ENCODE data around the gene NANOS2.

DNA sequence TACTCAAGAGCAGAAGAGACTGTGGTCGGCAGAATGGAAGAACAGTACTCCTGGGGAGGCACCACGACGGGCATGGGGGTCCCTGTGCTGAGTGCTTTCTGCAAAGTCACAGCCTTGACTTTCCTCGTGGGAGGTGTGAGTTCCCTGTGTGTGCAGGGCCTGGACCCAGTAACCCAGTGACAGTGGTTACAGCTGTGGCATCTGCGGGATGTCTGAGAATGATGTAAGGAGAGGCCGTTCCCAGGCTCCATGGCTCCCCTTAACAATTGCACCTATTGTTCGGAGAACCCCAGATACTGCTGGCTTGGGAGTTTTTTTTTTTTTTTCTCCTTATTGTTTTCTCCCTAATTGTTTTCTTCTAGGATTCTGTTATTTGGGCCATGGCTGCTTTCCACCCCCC lies 5.1 kb upstream of the NANOS2 start:
- TF ChIP-seq ZNF12 (CRISPR knock-in tag; IDR thresholded peaks at IDR 0.05) (no peak), ZNF431 (CRISPR knock-in tag; IDR thresholded peaks at IDR 0.05) (no peak), ZNF436 (CRISPR knock-in tag; IDR thresholded peaks at IDR 0.05) (no peak), MYC (IDR thresholded peaks at IDR 0.05; ENCODE audit: low read depth, low read length) (no peak), MYC (CRISPR knock-in tag; IDR thresholded peaks at IDR 0.05; ENCODE audit: borderline replicate concordance, low read depth) (no peak), POLR2AphosphoS5 (IDR thresholded peaks at IDR 0.05; ENCODE audit: control insufficient read depth, insufficient read depth, low read depth, low read length) (no peak), KLF10 (CRISPR knock-in tag; IDR thresholded peaks at IDR 0.05) (no peak), NFIC (IDR thresholded peaks at IDR 0.05) (no peak), CREB1 (IDR thresholded peaks at IDR 0.05) (no peak), CREB1 (CRISPR knock-in tag; IDR thresholded peaks at IDR 0.05) (no peak)
- TF ChIP-seq, protein P1, sequence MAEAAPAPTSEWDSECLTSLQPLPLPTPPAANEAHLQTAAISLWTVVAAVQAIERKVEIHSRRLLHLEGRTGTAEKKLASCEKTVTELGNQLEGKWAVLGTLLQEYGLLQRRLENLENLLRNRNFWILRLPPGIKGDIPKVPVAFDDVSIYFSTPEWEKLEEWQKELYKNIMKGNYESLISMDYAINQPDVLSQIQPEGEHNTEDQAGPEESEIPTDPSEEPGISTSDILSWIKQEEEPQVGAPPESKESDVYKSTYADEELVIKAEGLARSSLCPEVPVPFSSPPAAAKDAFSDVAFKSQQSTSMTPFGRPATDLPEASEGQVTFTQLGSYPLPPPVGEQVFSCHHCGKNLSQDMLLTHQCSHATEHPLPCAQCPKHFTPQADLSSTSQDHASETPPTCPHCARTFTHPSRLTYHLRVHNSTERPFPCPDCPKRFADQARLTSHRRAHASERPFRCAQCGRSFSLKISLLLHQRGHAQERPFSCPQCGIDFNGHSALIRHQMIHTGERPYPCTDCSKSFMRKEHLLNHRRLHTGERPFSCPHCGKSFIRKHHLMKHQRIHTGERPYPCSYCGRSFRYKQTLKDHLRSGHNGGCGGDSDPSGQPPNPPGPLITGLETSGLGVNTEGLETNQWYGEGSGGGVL (CRISPR knock-in tag; IDR thresholded peaks at IDR 0.05), result no peak
- TF ChIP-seq, protein P2, sequence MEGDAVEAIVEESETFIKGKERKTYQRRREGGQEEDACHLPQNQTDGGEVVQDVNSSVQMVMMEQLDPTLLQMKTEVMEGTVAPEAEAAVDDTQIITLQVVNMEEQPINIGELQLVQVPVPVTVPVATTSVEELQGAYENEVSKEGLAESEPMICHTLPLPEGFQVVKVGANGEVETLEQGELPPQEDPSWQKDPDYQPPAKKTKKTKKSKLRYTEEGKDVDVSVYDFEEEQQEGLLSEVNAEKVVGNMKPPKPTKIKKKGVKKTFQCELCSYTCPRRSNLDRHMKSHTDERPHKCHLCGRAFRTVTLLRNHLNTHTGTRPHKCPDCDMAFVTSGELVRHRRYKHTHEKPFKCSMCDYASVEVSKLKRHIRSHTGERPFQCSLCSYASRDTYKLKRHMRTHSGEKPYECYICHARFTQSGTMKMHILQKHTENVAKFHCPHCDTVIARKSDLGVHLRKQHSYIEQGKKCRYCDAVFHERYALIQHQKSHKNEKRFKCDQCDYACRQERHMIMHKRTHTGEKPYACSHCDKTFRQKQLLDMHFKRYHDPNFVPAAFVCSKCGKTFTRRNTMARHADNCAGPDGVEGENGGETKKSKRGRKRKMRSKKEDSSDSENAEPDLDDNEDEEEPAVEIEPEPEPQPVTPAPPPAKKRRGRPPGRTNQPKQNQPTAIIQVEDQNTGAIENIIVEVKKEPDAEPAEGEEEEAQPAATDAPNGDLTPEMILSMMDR (IDR thresholded peaks at IDR 0.05 in 2 of 3, conservative IDR thresholded peaks at IDR 0.05 in 1 of 3; ENCODE audit: insufficient read depth in 2 of 3, low read depth in 1 of 3, low read length in 3 of 3), result no peak
- TF ChIP-seq, protein P3, sequence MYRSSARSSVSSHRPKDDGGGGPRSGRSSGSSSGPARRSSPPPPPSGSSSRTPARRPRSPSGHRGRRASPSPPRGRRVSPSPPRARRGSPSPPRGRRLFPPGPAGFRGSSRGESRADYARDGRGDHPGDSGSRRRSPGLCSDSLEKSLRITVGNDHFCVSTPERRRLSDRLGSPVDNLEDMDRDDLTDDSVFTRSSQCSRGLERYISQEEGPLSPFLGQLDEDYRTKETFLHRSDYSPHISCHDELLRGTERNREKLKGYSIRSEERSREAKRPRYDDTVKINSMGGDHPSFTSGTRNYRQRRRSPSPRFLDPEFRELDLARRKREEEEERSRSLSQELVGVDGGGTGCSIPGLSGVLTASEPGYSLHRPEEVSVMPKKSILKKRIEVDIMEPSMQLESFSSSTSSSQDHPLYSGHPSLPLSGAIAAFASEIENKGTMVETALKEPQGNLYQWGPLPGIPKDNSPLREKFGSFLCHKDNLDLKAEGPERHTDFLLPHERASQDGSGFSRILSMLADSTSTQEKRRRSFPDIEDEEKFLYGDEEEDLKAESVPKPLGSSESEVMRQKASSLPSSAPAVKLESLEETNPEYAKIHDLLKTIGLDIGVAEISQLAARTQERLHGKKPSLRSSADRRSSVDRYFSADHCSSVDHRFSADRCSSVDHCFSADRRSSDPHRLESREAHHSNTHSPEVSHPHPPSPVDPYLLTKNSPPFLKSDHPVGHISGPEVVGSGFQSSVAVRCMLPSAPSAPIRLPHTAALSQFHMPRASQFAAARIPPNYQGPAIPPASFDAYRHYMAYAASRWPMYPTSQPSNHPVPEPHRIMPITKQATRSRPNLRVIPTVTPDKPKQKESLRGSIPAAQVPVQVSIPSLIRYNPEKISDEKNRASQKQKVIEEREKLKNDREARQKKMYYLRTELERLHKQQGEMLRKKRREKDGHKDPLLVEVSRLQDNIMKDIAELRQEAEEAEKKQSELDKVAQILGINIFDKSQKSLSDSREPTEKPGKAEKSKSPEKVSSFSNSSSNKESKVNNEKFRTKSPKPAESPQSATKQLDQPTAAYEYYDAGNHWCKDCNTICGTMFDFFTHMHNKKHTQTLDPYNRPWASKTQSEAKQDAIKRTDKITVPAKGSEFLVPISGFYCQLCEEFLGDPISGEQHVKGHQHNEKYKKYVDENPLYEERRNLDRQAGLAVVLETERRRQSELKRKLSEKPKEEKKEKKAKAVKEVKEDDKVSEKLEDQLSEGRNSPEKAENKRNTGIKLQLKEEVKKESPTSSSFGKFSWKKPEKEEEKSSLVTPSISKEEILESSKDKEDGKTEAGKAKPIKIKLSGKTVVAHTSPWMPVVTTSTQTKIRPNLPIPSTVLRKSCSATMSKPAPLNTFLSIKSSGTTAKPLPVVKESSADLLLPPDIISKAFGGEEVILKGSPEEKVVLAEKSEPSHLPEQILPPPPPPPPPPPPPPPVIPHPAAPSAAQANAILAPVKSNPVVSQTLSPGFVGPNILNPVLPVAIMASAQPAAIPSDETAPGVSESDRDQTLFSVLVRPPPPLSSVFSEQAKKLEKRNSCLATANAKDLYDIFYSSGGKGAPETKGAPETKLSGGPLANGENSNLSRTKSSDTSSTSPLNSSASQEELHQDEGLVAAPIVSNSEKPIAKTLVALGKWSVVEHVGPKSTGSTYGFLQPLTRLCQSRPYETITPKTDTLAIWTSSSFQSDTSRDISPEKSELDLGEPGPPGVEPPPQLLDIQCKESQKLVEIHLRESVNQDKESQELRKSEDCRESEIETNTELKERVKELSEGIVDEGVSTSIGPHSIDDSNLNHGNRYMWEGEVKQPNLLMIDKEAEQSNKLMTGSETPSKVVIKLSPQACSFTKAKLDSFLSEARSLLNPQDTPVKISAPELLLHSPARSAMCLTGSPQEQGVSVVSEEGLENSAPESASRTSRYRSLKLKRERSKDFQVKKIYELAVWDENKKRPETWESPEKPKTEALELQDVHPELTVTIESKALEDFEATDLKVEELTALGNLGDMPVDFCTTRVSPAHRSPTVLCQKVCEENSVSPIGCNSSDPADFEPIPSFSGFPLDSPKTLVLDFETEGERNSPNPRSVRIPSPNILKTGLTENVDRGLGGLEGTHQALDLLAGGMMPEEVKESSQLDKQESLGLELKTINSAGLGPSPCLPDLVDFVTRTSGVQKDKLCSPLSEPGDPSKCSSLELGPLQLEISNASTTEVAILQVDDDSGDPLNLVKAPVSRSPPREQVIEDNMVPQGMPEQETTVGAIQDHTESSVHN (IDR thresholded peaks at IDR 0.05; ENCODE audit: borderline replicate concordance in 1 of 2, low read depth in 1 of 2), result no peak
- TF ChIP-seq, protein P4, sequence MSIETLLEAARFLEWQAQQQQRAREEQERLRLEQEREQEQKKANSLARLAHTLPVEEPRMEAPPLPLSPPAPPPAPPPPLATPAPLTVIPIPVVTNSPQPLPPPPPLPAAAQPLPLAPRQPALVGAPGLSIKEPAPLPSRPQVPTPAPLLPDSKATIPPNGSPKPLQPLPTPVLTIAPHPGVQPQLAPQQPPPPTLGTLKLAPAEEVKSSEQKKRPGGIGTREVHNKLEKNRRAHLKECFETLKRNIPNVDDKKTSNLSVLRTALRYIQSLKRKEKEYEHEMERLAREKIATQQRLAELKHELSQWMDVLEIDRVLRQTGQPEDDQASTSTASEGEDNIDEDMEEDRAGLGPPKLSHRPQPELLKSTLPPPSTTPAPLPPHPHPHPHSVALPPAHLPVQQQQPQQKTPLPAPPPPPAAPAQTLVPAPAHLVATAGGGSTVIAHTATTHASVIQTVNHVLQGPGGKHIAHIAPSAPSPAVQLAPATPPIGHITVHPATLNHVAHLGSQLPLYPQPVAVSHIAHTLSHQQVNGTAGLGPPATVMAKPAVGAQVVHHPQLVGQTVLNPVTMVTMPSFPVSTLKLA (conservative IDR thresholded peaks at IDR 0.05), result no peak
- TF ChIP-seq, protein P5, sequence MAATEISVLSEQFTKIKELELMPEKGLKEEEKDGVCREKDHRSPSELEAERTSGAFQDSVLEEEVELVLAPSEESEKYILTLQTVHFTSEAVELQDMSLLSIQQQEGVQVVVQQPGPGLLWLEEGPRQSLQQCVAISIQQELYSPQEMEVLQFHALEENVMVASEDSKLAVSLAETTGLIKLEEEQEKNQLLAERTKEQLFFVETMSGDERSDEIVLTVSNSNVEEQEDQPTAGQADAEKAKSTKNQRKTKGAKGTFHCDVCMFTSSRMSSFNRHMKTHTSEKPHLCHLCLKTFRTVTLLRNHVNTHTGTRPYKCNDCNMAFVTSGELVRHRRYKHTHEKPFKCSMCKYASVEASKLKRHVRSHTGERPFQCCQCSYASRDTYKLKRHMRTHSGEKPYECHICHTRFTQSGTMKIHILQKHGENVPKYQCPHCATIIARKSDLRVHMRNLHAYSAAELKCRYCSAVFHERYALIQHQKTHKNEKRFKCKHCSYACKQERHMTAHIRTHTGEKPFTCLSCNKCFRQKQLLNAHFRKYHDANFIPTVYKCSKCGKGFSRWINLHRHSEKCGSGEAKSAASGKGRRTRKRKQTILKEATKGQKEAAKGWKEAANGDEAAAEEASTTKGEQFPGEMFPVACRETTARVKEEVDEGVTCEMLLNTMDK (IDR thresholded peaks at IDR 0.05; ENCODE audit: borderline replicate concordance, insufficient read depth, low read depth, low read length, poor library complexity, severe bottlenecking), result no peak

All from K562 (cell line).